ENCODE measurements around the gene UQCC2. TPM values are rescaled to one million over a fixed set of nuclear protein-coding genes. Genes with fewer than 3 reads are reported as not detected.

Gene UQCC2
- total and polyA plus RNA-seq, 4 donors, result 7.8 to 141 (median 48.1) TPM

DNA sequence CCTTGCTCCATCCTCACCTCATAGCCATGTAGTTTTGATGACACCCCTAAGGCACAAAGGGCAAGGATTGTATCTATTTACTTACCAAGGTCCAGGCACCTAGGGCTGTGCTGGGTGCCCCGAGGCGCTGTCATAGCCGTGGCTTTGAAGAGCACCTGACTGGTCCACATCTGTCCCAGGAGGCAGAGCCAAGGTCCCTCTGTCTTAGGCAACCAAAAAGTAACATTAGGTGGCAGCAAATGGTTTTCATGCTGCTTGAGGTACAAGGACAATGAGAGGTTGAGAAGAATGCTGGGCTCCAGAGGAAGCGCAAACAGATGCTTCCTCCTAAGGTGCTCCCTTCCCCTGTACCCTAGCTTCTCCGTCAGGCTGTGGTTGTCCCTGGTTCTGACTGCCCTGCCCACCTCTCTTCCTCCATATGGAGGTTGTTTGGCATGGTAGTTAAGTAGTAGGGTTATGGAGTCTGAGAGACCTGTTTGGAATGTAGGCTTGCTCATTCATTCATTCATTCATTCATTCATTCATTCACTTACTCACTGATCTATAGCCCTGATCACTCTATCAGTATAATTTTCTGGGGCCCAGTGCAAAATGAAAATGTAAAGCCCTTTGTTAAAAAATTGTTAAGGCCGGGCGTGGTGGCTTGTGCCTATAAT lies 3.0 kb upstream of the UQCC2 start:
- WGBS, 2 donors, result 69 to 73% methylated on average over 7 of the region's 7 CpGs
- H3K9me3 ChIP-seq (ENCODE audit: control insufficient read depth in 4 of 4, insufficient read depth in 3 of 4, low read length in 3 of 4), result no peaks in the 10 kb centered on the region
- ATAC-seq (ENCODE audit: insufficient read depth, low FRiP score), result no peak
- no peak for DNase-seq
- H3K36me3 ChIP-seq (ENCODE audit: control insufficient read depth in 4 of 4, insufficient read depth in 4 of 4, low read length in 4 of 4), result peaks cover 0 to under 1% (median 0%) of the 10 kb centered on the region in 4 donors
- H3K4me3 ChIP-seq, result no peak overlapping the region
- peaks cover 11 to 53% (median 32%) of the 10 kb centered on the region in 5 donors for H3K4me1 ChIP-seq (ENCODE audit: control insufficient read depth in 5 of 5, insufficient read depth in 5 of 5, low read length in 5 of 5)
- H3K27me3 ChIP-seq (ENCODE audit: control insufficient read depth in 3 of 3, insufficient read depth in 3 of 3, low read length in 2 of 3), result no peaks in the 10 kb centered on the region
- no peak overlapping the region for H3K9ac ChIP-seq (ENCODE audit: insufficient read depth in 1 of 2, low read length in 2 of 2)
- H3K27ac ChIP-seq (ENCODE audit: low read depth in 1 of 2, low read length in 1 of 2), result no peak overlapping the region
- TF ChIP-seq, protein P1, sequence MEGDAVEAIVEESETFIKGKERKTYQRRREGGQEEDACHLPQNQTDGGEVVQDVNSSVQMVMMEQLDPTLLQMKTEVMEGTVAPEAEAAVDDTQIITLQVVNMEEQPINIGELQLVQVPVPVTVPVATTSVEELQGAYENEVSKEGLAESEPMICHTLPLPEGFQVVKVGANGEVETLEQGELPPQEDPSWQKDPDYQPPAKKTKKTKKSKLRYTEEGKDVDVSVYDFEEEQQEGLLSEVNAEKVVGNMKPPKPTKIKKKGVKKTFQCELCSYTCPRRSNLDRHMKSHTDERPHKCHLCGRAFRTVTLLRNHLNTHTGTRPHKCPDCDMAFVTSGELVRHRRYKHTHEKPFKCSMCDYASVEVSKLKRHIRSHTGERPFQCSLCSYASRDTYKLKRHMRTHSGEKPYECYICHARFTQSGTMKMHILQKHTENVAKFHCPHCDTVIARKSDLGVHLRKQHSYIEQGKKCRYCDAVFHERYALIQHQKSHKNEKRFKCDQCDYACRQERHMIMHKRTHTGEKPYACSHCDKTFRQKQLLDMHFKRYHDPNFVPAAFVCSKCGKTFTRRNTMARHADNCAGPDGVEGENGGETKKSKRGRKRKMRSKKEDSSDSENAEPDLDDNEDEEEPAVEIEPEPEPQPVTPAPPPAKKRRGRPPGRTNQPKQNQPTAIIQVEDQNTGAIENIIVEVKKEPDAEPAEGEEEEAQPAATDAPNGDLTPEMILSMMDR (IDR thresholded peaks at IDR 0.05; ENCODE audit: control extremely low read depth, extremely low read depth), result no peak

DNA sequence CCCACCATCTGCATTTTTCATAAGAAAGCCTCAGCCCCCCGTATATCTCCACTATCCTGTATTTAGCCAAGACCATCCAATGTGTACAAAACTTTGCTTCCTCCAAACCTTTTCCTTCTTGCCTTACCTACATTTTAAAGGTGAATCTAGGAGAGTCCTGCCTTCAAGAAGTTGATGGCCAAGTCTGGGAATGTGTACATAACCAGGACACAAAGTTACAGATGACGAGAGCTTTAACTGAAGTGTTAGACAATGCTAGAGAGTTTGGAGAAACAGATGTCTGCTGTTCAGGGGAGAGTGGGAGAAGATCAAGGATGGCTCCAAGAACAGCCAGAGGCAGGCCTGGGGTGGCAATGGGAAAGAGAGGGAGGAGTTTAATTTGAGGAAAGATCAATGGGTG lies 2.3 kb upstream of the UQCC2 start:
- no peak overlapping the region for H3K27ac ChIP-seq (ENCODE audit: low read depth in 1 of 2, low read length in 1 of 2)
- TF ChIP-seq, protein P1 (IDR thresholded peaks at IDR 0.05; ENCODE audit: control extremely low read depth, extremely low read depth), result no peak
- H3K9ac ChIP-seq (ENCODE audit: insufficient read depth in 1 of 2, low read length in 2 of 2), result no peak overlapping the region
- no peak for DNase-seq
- H3K9me3 ChIP-seq (ENCODE audit: control insufficient read depth in 4 of 4, insufficient read depth in 3 of 4, low read length in 3 of 4), result no peaks in the 10 kb centered on the region
- WGBS, 2 donors, result 60 to 63% methylated on average over 2 of the region's 2 CpGs
- peaks cover 0 to 3% (median under 1%) of the 10 kb centered on the region in 4 donors for H3K36me3 ChIP-seq (ENCODE audit: control insufficient read depth in 4 of 4, insufficient read depth in 4 of 4, low read length in 4 of 4)
- H3K27me3 ChIP-seq (ENCODE audit: control insufficient read depth in 3 of 3, insufficient read depth in 3 of 3, low read length in 2 of 3), result no peaks in the 10 kb centered on the region
- H3K4me3 ChIP-seq, result no peak overlapping the region
- ATAC-seq (ENCODE audit: insufficient read depth, low FRiP score), result no peak
- peaks cover 11 to 51% (median 25%) of the 10 kb centered on the region in 5 donors for H3K4me1 ChIP-seq (ENCODE audit: control insufficient read depth in 5 of 5, insufficient read depth in 5 of 5, low read length in 5 of 5)

DNA sequence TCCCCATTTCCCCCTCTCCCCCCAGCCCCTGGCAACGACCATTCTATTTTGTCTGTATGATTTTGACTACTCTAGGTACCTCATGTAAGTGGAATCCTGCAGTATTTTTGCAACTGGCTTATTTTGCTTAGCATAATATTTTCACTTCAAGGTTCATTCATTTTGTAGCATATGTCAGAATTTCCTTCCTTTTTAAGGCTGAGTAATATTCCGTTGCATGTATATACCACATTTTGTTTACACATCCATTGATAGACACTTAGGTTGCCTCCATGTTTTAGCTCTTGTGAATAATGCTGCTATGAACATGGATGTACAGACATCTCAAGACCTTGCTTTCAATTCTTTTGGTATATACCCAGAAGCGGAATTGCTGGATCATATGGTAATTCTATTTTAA lies 1.4 kb upstream of the UQCC2 start:
- TF ChIP-seq, protein P1 (IDR thresholded peaks at IDR 0.05; ENCODE audit: control extremely low read depth, extremely low read depth), result no peak
- Histone ChIP-seq H3K4me3 (no peak overlapping the region), H3K36me3 (ENCODE audit: control insufficient read depth in 4 of 4, insufficient read depth in 4 of 4, low read length in 4 of 4) (peaks cover 0 to 8% (median 3%) of the 10 kb centered on the region in 4 donors), H3K4me1 (ENCODE audit: control insufficient read depth in 5 of 5, insufficient read depth in 5 of 5, low read length in 5 of 5) (peaks cover 6 to 45% (median 17%) of the 10 kb centered on the region in 5 donors), H3K27ac (ENCODE audit: low read depth in 1 of 2, low read length in 1 of 2) (no peak overlapping the region), H3K9me3 (ENCODE audit: control insufficient read depth in 4 of 4, insufficient read depth in 3 of 4, low read length in 3 of 4) (no peaks in the 10 kb centered on the region), H3K9ac (ENCODE audit: insufficient read depth in 1 of 2, low read length in 2 of 2) (no peak overlapping the region), H3K27me3 (ENCODE audit: control insufficient read depth in 3 of 3, insufficient read depth in 3 of 3, low read length in 2 of 3) (no peaks in the 10 kb centered on the region)
- ATAC-seq (ENCODE audit: insufficient read depth, low FRiP score), result no peak
- DNase-seq, result no peak
- 78 to 83% methylated on average over 3 of the region's 3 CpGs for WGBS, 2 donors
